ENCODE measurements around the gene SBNO2. TPM values are rescaled to one million over a fixed set of nuclear protein-coding genes. Genes with fewer than 3 reads are reported as not detected.

Gene SBNO2
- total and polyA plus RNA-seq, 12 donors = 12.6 to 61.3 (median 16.1) TPM

- H3K4me1 ChIP-seq = peaks cover 0 to 25% (median 0%) of the 10 kb centered on the region in 9 donors
- H3K9me3 ChIP-seq = no peaks in the 10 kb centered on the region
- H3K27me3 ChIP-seq = no peaks in the 10 kb centered on the region
- ATAC-seq (peak in 2 of 8 donors; percentile 3 to 11), DNase-seq (no peak)
- no peak overlapping the region for H3K4me3 ChIP-seq
- H3K27ac ChIP-seq = no peak overlapping the region
- TF ChIP-seq CTCF (IDR thresholded peaks at IDR 0.05) = no peak
- peaks cover 21 to 100% (median 47%) of the 10 kb centered on the region in 9 donors for H3K36me3 ChIP-seq
- WGBS, 2 donors = 95 to 96% methylated on average over 63 of the region's 63 CpGs
- intact Hi-C loops (cut with DNase I) = loop anchor here in 2 of 10 donors (5.0 to 10.0 kb wide), 2 partner anchors 53 to 60 kb away; partner anchors contain the start of gene SBNO2 (in 1 of the 2)
These were observed 51.8 kb downstream of the SBNO2 start for GRCh38 chr19:1122021-1122971.

- 92 to 95% methylated on average over 10 of the region's 10 CpGs for WGBS, 2 donors
- H3K4me3 ChIP-seq = no peak overlapping the region
- peaks cover 0 to 16% (median 0%) of the 10 kb centered on the region in 9 donors for H3K4me1 ChIP-seq
- ATAC-seq (no peak), DNase-seq (no peak)
- no peak overlapping the region for H3K27ac ChIP-seq
- no peak for TF ChIP-seq CTCF (IDR thresholded peaks at IDR 0.05)
- intact Hi-C loops (cut with DNase I) = loop anchor here in 2 of 10 donors (5.0 to 10.0 kb wide), 2 partner anchors 53 to 61 kb away; partner anchors contain the start of gene SBNO2 (in 1 of the 2)
- no peaks in the 10 kb centered on the region for H3K9me3 ChIP-seq
- H3K36me3 ChIP-seq = peaks cover 12 to 100% (median 50%) of the 10 kb centered on the region in 9 donors
- H3K27me3 ChIP-seq = no peaks in the 10 kb centered on the region
These were observed 52.7 kb downstream of the SBNO2 start for GRCh38 chr19:1121395-1121794.

- intact Hi-C loops (cut with DNase I) = loop anchor here in 2 of 10 donors (5.0 to 10.0 kb wide), 2 partner anchors 55 to 63 kb away; partner anchors contain the start of gene SBNO2 (in 1 of the 2)
- 92 to 95% methylated on average over 50 of the region's 50 CpGs for WGBS, 2 donors
- DNase-seq (no peak), ATAC-seq (no peak)
- Histone ChIP-seq H3K27me3 (no peaks in the 10 kb centered on the region), H3K9me3 (no peaks in the 10 kb centered on the region), H3K4me3 (no peak overlapping the region), H3K4me1 (peaks cover 0 to 8% (median 0%) of the 10 kb centered on the region in 9 donors), H3K36me3 (peaks cover 12 to 100% (median 50%) of the 10 kb centered on the region in 9 donors), H3K27ac (no peak overlapping the region)
- TF ChIP-seq CTCF (IDR thresholded peaks at IDR 0.05) = no peak
These were observed 54.4 kb downstream of the SBNO2 start for GRCh38 chr19:1119475-1120217.

- peaks cover 0 to 7% (median 3%) of the 10 kb centered on the region in 9 donors for H3K4me1 ChIP-seq
- peaks cover 12 to 100% (median 46%) of the 10 kb centered on the region in 9 donors for H3K36me3 ChIP-seq
- intact Hi-C loops (cut with DNase I) = no loop called here
- H3K4me3 ChIP-seq = no peak overlapping the region
- WGBS, 2 donors = 94 to 95% methylated on average over 34 of the region's 34 CpGs
- no peak overlapping the region for H3K27ac ChIP-seq
- H3K27me3 ChIP-seq = no peaks in the 10 kb centered on the region
- no peak for TF ChIP-seq CTCF (IDR thresholded peaks at IDR 0.05)
- DNase-seq (no peak), ATAC-seq (no peak)
- no peaks in the 10 kb centered on the region for H3K9me3 ChIP-seq
These were observed 55.1 kb downstream of the SBNO2 start for GRCh38 chr19:1118999-1119398.

All from heart right ventricle (tissue), 16 donors.